OCI-LY3 (cell line): ENCODE results near the gene SHLD2.

Experiments used
- H2AFZ ChIP-seq: fragments of 200-600, 300-600 bp; shearing (Covaris generic); 2 replicates; pipeline ENCODE4 v1.6.0; 2014; ENCODE audit warnings: antibody characterized with exemption, low read depth, low read length
- H3K27ac ChIP-seq: fragments of 200-600, 300-600 bp; sonication (generic); 2 replicates; pipeline ENCODE4 v1.5.1; 2014; ENCODE audit warnings: mild to moderate bottlenecking, low read length, moderate library complexity, mixed read lengths
- H3K27me3 ChIP-seq: fragments of 200-600, 300-600 bp; sonication (generic); 2 replicates; pipeline ENCODE4 v1.6.1; 2014; ENCODE audit warnings: low read depth, low read length, mixed read lengths
- H3K36me3 ChIP-seq: fragments of 200-600, 300-600 bp; sonication (generic); replicated peaks from 2 replicates; pipeline ENCODE3; 2014; ENCODE audit warnings: low read depth, low read length, mixed read lengths
- H3K4me1 ChIP-seq: fragments of 300-600, 200-600 bp; sonication (generic); 2 replicates; pipeline ENCODE4 v1.6.1; 2014; ENCODE audit warnings: low read length, mixed read lengths
- H3K4me2 ChIP-seq: fragments of 200-600, 300-600 bp; sonication (generic); 2 replicates; pipeline ENCODE4 v1.6.1; 2014; ENCODE audit warnings: low read length, mixed read lengths
- H3K4me3 ChIP-seq: fragments of 300-600, 200-600 bp; sonication (generic); 2 replicates; pipeline ENCODE4 v1.5.1; 2014; ENCODE audit warnings: antibody characterized with exemption, mild to moderate bottlenecking, low read length, moderate library complexity
- H3K79me2 ChIP-seq: fragments of 300-600, 200-600 bp; shearing (Covaris generic); 2 replicates; pipeline ENCODE4 v1.6.1; 2014; ENCODE audit warnings: mild to moderate bottlenecking, low read length, mixed read lengths
- H3K9ac ChIP-seq: fragments of 300-600, 200-600 bp; shearing (Covaris generic); 2 replicates; pipeline ENCODE4 v1.6.0; 2014; ENCODE audit warnings: mild to moderate bottlenecking, low read length, moderate library complexity
- H3K9me3 ChIP-seq: fragments of 200-600, 300-600 bp; shearing (Covaris generic); 2 replicates; pipeline ENCODE4 v1.6.1; 2014; ENCODE audit warnings: low read length, mixed read lengths; ENCODE audit not compliant: insufficient read depth
- H4K20me1 ChIP-seq: fragments of 200-600, 300-600 bp; sonication (generic); 2 replicates; pipeline ENCODE4 v1.6.1; 2016; ENCODE audit warnings: low read length, mixed read lengths; ENCODE audit not compliant: insufficient read depth
- EZH2phosphoT487 ChIP-seq: fragments of 200-600 bp; shearing (Covaris generic); IDR thresholded peaks from 2 replicates; pipeline ENCODE4 v1.6.1; 2018; ENCODE audit warnings: antibody characterized with exemption, mixed run types, low read depth
- TF ChIP-seq, protein P1 (sequence below): fragments of 200-600, 300-600 bp; sonication (generic); IDR thresholded peaks from 2 replicates; pipeline ENCODE4 v1.5.1; 2014; ENCODE audit warnings: antibody characterized with exemption, low read length, low read depth

SHLD2 gene

DNA sequence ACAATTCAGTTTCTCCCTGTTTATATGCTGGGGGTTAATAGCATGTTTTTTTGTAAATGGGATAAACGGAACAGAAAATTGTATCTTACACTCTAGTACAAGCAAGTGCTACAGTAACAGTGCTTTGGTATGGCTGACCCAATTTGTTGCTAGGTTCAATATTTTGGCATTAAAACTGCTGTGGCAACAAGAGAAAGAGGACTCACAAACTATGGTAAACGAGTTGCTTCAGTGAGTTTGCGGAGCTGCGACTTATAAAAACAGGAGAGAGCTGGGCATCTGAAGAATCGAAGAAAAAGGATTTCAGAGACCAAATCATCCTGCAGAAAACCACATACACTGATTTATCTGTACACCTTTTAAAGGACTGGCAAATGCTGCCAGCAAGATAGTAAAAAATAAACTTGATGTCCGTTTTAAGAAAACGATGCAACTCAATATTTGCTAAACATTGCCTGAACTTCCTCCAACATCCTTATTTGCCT lies 2.6 kb upstream of the SHLD2 start:
- TF ChIP-seq, protein P1, sequence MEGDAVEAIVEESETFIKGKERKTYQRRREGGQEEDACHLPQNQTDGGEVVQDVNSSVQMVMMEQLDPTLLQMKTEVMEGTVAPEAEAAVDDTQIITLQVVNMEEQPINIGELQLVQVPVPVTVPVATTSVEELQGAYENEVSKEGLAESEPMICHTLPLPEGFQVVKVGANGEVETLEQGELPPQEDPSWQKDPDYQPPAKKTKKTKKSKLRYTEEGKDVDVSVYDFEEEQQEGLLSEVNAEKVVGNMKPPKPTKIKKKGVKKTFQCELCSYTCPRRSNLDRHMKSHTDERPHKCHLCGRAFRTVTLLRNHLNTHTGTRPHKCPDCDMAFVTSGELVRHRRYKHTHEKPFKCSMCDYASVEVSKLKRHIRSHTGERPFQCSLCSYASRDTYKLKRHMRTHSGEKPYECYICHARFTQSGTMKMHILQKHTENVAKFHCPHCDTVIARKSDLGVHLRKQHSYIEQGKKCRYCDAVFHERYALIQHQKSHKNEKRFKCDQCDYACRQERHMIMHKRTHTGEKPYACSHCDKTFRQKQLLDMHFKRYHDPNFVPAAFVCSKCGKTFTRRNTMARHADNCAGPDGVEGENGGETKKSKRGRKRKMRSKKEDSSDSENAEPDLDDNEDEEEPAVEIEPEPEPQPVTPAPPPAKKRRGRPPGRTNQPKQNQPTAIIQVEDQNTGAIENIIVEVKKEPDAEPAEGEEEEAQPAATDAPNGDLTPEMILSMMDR = no peak
- TF ChIP-seq EZH2phosphoT487 = no peak
- no peak overlapping the region for H3K9ac ChIP-seq
- peaks cover 23% of the 10 kb centered on the region for H3K4me1 ChIP-seq
- H3K9me3 ChIP-seq = no peaks in the 10 kb centered on the region
- no peak overlapping the region for H3K27ac ChIP-seq
- peak overlapping the region; percentile 98 for H3K4me3 ChIP-seq
- peaks cover 86% of the 10 kb centered on the region for H3K79me2 ChIP-seq
- H2AFZ ChIP-seq = no peak overlapping the region
- H3K27me3 ChIP-seq = no peaks in the 10 kb centered on the region
- H4K20me1 ChIP-seq = peaks cover 42% of the 10 kb centered on the region
- H3K4me2 ChIP-seq = peak overlapping the region; percentile 86
- peaks cover 25% of the 10 kb centered on the region for H3K36me3 ChIP-seq

DNA sequence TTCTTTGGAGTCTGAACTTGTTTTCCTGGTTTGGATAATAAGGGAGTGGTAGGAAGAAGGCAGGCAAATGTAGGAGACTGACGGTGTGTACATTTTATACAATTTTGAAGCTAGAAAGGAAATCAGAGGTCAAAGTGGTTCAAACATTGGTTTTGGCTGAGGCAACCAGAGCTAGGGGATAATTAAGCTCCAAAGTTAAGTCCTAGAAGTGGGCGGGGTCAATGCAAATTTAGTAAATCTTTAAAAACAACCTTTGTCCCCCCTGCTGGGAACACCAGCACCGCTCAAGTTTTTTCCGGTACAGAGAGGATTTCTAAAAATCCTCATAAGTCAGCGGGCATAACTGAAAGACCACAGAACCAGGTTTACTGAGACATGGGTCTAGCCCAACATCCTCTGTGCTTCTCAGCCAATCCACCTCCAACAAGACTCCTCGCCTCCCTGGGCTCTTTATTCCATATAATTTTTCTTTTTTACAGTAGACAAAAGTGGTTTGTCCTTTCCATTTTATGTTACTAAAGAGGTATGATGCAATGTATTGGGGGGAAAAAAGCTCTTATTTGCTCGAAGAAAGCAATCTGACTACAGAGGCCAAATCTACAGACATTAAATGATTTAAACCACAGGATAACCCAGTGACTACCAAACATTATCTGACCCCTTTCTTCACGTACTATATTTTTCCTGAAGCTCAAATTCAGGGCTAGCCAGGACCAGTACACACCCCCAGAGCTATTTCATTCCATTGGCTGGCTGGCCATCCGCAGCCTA lies 2.0 kb upstream of the SHLD2 start:
- no peaks in the 10 kb centered on the region for H3K9me3 ChIP-seq
- H4K20me1 ChIP-seq = peaks cover 42% of the 10 kb centered on the region
- H3K4me1 ChIP-seq = peaks cover 23% of the 10 kb centered on the region
- peak overlapping the region; percentile 98 for H3K4me3 ChIP-seq
- peaks cover 80% of the 10 kb centered on the region for H3K79me2 ChIP-seq
- H3K27ac ChIP-seq = no peak overlapping the region
- no peak overlapping the region for H2AFZ ChIP-seq
- H3K27me3 ChIP-seq = no peaks in the 10 kb centered on the region
- H3K36me3 ChIP-seq = peaks cover 28% of the 10 kb centered on the region
- peak overlapping the region; percentile 69 for H3K9ac ChIP-seq
- TF ChIP-seq, protein P1 = no peak
- TF ChIP-seq EZH2phosphoT487 = no peak
- H3K4me2 ChIP-seq = peak overlapping the region; percentile 86

- H4K20me1 ChIP-seq = peaks cover 42% of the 10 kb centered on the region
- no peak for TF ChIP-seq EZH2phosphoT487
- TF ChIP-seq, protein P1 = no peak
- peak overlapping the region; percentile 73 for H3K27ac ChIP-seq
- H3K4me1 ChIP-seq = peaks cover 23% of the 10 kb centered on the region
- H3K9me3 ChIP-seq = no peaks in the 10 kb centered on the region
- H2AFZ ChIP-seq = no peak overlapping the region
- H3K27me3 ChIP-seq = no peaks in the 10 kb centered on the region
- peak overlapping the region; percentile 86 for H3K4me2 ChIP-seq
- H3K36me3 ChIP-seq = peaks cover 28% of the 10 kb centered on the region
- peak overlapping the region; percentile 69 for H3K9ac ChIP-seq
- H3K4me3 ChIP-seq = peak overlapping the region; percentile 98
- H3K79me2 ChIP-seq = peaks cover 73% of the 10 kb centered on the region
These were observed 1.2 kb upstream of the SHLD2 start for GRCh38 chr10:87093632-87094372.

DNA sequence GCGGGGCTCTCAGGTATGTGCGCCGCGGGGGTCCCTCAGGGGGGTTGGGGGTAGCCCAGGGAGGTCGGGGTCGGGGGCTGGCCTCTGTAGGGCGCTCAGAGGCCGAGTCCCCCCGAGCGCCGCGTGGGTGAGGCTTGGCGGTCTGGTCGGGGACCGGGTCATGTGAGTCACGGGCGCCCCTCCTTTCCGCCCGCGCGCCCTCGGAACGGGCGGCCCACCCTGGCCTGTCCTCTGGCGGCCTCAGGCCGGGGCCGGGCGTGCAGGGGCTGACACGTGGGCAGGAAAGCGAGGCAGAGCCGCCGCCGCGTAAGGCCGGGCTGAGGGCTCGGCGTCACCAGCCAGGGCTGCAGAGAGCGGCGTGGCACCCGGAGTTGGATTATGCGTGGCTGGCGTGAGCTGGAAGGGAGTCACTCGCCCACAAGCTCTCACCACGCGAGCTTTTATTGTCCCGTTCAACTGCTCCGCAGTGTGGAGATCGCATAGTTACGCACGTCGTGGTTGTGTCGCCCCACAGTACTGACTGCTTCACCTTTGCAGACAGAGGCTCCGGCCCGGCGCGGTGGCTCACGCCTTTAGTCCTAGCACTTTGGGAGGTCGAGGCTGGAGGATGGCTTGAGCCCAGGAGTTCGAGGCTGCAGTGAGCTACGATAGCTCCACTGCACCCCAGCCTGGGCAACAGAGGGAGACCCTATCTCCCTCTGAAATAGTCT lies 385 bp downstream of the SHLD2 start:
- Histone ChIP-seq H3K79me2 (peaks cover 61% of the 10 kb centered on the region), H3K27ac (peak overlapping the region; percentile 71), H3K4me3 (peak overlapping the region; percentile 84), H3K4me2 (peak overlapping the region; percentile 73), H3K9ac (peak overlapping the region; percentile 83), H4K20me1 (peaks cover 28% of the 10 kb centered on the region), H2AFZ (no peak overlapping the region; the same call in 1 of the 2 replicates), H3K9me3 (no peaks in the 10 kb centered on the region), H3K27me3 (no peaks in the 10 kb centered on the region), H3K36me3 (peaks cover 23% of the 10 kb centered on the region), H3K4me1 (peaks cover 23% of the 10 kb centered on the region)
- TF ChIP-seq, protein P1 = no peak
- no peak for TF ChIP-seq EZH2phosphoT487
